ENCODE data around the gene SLC16A4.
"Not testable (repeated sequence)": the region's sequence is repeated elsewhere in the genome, so short reads cannot be mapped to it uniquely, and the experiment has no call there.

DNA sequence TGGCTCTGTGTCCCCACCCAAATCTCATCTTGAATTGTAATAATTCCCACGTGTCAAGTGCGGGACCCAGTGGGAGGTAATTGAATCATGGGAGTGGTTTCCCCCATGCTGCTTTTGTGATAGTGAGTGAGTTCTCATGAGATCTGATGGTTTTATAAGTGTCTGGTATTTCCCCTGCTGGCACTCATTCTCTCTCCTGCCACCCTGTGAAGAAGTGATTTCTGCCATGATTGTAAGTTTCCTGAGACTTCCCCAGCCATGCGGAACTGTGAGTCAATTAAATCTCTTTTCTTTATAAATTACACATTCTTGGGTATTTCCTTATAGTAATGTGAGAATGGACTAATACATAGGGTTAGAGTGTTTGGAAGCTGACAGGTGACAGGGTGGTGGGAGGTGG, 49.0 kb upstream of the SLC16A4 start:
- TF ChIP-seq, protein P1, sequence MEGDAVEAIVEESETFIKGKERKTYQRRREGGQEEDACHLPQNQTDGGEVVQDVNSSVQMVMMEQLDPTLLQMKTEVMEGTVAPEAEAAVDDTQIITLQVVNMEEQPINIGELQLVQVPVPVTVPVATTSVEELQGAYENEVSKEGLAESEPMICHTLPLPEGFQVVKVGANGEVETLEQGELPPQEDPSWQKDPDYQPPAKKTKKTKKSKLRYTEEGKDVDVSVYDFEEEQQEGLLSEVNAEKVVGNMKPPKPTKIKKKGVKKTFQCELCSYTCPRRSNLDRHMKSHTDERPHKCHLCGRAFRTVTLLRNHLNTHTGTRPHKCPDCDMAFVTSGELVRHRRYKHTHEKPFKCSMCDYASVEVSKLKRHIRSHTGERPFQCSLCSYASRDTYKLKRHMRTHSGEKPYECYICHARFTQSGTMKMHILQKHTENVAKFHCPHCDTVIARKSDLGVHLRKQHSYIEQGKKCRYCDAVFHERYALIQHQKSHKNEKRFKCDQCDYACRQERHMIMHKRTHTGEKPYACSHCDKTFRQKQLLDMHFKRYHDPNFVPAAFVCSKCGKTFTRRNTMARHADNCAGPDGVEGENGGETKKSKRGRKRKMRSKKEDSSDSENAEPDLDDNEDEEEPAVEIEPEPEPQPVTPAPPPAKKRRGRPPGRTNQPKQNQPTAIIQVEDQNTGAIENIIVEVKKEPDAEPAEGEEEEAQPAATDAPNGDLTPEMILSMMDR (IDR thresholded peaks at IDR 0.05), result not testable (repeated sequence)
- TF ChIP-seq POLR2A (IDR thresholded peaks at IDR 0.05), result not testable (repeated sequence)

Measured in vagina (tissue), 2 donors.